Fibroblast of mammary gland (primary cell): Measurements from ENCODE around the gene CTU2.

Source experiments
- DNase-seq: peaks from one replicate; pipeline ENCODE4 v3.0.0-alpha.2; 2010; ENCODE audit warnings: low read depth
- H3K4me3 ChIP-seq: 2 replicates; pipeline ENCODE4 v1.5.1; 2011; ENCODE audit warnings: low read depth, mild to moderate bottlenecking, low read length, moderate library complexity; ENCODE audit not compliant: control insufficient read depth
- TF ChIP-seq, protein P1 (sequence below): conservative IDR thresholded peaks from 2 replicates; pipeline ENCODE4 v1.5.1; 2011; ENCODE audit warnings: low read depth, low read length, inconsistent platforms; ENCODE audit not compliant: control insufficient read depth, insufficient read depth

CTU2 gene

DNA sequence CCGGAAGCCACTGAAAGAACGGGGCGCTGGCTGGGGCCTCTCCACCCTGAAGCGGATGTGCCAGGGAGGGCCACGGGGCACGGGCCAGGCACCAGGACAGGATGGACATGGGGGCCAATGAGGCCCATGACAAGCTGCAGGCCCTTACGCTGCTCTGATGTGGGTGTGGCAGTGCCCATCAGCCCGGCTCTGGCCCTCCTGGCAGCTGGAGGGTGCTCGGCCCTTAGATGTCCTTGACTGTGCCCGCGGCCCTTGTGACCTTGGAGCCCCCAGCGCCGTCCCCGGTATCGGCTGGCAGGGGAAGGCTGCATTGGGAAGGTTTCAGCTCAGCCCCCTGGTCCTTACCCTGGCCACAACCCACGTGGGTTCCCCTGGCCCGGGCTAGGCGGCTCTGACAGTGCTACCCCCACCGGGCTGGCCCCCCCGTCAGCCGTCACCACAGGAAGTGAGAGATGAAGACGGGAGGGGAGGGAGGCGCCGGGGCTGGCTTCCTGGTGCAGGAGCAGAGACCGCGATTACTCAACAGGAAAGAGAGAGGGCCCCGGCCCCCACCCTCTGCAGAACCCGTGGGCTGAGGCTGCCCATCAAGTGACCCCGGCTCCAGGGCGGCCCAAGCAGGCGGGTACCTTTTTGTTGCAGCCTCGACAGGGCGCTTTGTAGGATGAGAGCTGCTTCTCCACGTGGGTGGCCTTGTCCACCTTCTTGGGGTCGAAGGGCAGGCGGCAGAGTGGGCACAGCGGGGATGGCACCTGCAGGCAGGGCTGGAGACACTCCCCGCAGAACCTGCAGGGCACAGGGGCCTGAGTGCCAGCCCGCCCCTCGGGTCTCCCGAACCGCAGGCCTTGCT lies 5.4 kb upstream of the CTU2 start:
- TF ChIP-seq, protein P1, sequence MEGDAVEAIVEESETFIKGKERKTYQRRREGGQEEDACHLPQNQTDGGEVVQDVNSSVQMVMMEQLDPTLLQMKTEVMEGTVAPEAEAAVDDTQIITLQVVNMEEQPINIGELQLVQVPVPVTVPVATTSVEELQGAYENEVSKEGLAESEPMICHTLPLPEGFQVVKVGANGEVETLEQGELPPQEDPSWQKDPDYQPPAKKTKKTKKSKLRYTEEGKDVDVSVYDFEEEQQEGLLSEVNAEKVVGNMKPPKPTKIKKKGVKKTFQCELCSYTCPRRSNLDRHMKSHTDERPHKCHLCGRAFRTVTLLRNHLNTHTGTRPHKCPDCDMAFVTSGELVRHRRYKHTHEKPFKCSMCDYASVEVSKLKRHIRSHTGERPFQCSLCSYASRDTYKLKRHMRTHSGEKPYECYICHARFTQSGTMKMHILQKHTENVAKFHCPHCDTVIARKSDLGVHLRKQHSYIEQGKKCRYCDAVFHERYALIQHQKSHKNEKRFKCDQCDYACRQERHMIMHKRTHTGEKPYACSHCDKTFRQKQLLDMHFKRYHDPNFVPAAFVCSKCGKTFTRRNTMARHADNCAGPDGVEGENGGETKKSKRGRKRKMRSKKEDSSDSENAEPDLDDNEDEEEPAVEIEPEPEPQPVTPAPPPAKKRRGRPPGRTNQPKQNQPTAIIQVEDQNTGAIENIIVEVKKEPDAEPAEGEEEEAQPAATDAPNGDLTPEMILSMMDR: no peak
- peak; percentile 76 for DNase-seq
- no peak overlapping the region for H3K4me3 ChIP-seq

DNA sequence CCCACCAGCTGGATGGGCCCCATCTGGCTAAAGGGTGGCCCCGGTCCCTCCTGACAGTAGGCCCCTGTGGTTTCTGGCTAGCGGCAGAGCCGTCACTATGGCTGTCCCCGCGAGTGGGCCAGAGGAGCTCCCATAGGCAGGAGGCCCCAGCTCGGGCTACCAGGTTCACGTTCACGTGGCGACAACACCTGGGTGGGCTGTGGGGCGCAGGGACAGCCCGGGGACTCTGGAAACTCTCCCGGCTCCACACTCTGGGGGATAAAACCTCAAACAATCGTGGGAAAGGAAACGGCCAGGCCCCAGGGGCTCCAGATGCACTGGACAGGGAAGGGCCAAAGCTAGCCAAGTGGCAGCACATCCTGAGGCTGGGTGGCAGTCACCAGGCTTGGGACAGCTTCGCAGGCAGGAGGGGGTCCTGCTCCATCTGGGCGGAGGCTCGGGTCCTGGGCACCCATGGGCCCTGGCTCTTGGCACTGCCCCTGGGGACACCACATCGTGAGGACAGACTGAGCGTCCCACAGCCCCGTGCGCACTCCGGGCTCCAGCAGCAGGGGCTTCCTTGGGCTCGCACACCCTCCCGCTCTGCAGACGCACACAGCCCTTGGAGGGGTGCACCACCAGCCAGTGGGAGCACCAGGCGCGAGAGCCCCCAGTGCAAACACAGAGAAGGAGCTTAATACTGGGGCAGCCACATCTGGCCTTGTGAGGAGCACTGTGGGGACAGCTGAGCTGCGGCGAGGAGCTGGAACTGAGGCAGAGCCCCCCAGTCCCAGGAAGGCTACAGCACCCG lies 4.5 kb upstream of the CTU2 start:
- no peak overlapping the region for H3K4me3 ChIP-seq
- DNase-seq: no peak

DNA sequence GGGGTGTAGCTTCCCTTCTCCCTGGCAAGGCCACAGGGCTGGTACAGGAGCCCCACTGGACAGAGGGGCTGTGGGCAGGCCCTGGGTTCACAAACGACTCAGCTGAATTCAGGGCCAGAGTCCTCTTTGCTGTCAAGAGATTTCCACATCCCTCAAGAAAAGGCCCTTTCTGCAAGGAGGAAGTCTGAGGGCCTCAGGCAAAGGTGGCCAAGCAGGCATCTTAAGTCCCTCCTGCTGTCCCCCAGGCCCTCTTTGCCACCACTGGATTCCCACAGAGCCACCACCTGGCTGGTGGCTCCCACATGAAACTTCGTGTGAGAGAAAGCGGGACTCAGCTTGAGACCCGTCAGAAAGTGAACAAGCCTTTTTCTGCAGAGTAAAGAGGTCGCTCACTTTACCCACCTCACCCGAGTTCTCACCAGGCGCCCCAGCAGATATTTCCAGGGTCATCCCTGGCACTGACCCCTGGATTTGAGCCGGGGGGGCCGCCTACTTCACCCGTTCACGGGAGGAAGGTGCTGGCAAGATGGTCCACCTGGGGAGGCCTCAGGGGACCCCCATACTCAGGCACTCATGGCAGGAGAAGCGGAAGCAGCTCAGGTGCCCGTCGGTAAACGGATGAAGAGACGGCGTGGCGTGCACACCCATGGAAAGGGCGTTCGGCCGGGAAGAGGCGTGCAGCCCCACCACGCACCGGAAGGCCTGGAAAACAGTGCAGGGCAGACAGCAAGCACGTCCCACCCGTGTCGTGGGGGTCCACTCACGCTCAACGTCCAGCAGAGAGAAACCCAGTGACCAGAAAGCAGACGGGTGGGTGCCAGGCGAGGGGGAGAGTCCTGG lies 3.7 kb upstream of the CTU2 start:
- TF ChIP-seq, protein P1: no peak
- no peak overlapping the region for H3K4me3 ChIP-seq
- DNase-seq: no peak

More for the DNA sequence above, 4.5 kb upstream of the CTU2 start:
- TF ChIP-seq, protein P1: no peak

DNA sequence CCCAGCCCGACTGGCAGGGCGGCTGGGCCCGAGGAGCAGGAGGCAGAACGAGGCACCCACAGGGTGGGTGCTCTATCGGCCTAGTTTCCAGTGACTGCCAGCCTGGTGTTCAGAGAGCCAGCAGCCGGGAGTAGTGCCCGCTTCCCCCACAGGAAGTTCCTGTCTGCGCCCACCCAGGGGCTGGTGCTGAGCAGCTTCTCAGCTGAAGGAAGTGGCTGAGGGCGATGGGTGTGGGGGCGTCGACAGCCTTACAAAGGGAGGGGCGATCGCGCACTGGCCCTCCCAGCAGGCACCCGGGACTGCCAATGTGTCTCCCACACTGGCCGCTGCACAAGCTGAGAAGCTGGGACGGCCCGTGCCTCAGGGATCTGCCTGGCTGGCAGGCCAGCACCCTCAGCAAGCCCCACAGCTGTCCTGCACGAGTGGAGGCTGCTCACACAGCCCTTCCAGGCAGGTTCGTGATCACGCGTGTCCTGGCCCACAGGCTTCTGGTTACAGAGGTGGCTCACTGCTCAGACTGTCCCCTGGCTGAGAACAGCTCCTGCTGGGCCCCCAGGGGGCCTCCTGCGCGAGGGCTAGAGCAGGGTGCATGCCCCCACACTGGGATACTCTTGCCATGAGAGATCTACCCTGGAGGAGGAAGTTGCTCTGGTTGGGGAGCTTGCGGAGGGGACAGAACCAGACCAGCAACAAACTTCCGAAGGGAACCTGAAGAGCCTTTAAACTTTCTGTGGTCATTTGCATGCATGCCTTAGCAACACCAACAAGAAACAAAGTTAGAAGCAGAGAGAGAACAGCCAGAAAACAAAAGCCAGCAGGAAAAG lies 2.6 kb upstream of the CTU2 start:
- H3K4me3 ChIP-seq: no peak overlapping the region
- no peak for DNase-seq
- TF ChIP-seq, protein P1: no peak

DNA sequence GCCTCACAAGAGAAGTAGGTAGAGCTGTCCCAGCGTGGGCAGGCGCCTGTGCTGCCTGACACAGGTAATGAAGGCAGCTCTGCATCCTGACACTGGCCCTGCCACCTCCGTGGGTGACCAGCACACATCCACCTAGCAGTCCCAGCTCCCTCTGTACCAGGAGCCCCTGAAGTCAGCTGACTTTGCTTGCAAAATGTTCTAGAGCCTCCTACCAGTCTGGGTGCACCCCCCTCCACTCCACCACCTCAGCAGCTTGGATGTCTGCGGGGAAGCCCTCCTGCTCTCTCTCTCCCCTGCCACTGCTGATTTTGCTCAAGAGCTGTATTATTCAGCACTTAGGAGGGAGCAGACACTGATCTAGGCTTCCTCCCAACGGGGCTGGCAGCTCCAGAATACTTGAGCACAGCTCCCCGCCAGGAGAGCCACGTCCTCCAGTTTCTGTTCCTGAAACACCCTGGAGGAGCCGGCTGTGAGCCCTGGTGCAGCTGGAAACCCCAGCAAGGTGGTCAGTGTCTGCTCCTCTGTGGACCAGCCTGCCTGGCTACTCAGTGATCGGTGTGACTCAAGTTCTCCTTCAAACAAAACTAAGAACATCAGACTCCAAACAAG lies 1.1 kb upstream of the CTU2 start:
- TF ChIP-seq, protein P1: no peak
- peak; percentile 21 for DNase-seq
- peak overlapping the region; percentile 52 for H3K4me3 ChIP-seq
